Erythroblast (primary cell): ENCODE results near the gene KRTAP11-1.
A peak's percentile ranks its signal among the peaks of the same experiment; 100 is the strongest.

ENCODE experiments used
- DNase-seq, 2 experiments: peaks; one replicate each; lab custom pipeline; 2025; lab: John Stamatoyannopoulos, UW
- GATA1 ChIP-seq: IDR thresholded peaks from 2 replicates; pipeline ENCODE4 v1.6.1; 2011; ENCODE audit warnings: low read depth, mild to moderate bottlenecking, control low read depth, low read length, moderate library complexity
- POLR2A ChIP-seq: IDR thresholded peaks from 2 replicates; pipeline ENCODE4 v1.6.1; 2011; ENCODE audit warnings: mild to moderate bottlenecking, low read length

KRTAP11-1 gene, protein sequence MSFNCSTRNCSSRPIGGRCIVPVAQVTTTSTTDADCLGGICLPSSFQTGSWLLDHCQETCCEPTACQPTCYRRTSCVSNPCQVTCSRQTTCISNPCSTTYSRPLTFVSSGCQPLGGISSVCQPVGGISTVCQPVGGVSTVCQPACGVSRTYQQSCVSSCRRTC

DNA sequence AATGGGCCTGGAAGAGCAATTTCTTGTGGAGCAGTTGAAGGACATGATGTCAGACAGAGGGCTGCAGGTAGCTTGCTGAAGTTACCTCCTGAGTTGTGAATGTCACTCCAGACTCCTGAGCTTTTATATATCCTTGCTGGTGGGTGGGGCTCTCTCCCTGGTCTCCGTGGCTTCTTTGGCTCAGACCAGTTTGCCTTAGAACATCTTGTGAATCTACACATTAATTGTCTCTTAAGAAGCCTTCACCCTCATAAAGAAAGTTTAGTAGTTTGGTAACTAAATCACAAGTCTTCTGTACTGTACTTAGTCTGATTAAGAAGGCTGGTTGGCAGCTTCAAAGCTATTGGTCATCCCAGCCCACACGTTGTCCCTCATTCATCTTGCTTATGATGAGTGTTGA is at the start of gene KRTAP11-1:
Gene KRTAP11-1, minus strand, starts transcription at position 101 of the 400 bp plus-strand sequence. Its CDS starts 56 bp downstream, at position 45.
- TF ChIP-seq POLR2A (no peak), GATA1 (no peak)
- DNase-seq, result no peak

DNA sequence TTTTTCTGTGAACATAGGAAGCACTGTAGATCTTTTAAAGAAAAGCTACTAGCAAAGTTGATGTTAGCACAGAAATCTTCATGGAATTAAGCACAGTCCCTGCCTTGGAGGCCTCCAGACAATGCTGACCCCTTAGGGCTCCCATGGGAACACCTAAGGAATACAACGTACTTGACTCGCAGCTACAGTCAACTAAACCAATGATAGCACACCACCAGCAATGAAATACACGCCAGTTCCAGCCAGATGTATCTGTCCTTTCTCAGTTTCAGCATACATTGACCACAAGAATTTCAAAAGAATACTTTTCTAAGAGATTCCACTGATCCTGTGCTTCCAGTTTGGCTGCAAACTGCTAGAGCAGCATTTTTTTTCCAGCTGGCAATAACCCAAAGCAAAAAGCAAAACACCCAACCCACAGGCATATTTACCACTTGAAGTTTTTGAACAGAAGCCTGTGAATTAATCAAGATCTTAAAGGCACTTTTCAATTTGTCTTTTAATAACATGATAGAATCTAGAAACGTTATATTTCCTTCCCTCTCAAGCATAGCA is 42.8 kb upstream of the KRTAP11-1 start:
- TF ChIP-seq POLR2A (no peak), GATA1 (no peak)
- no peak for DNase-seq

DNA sequence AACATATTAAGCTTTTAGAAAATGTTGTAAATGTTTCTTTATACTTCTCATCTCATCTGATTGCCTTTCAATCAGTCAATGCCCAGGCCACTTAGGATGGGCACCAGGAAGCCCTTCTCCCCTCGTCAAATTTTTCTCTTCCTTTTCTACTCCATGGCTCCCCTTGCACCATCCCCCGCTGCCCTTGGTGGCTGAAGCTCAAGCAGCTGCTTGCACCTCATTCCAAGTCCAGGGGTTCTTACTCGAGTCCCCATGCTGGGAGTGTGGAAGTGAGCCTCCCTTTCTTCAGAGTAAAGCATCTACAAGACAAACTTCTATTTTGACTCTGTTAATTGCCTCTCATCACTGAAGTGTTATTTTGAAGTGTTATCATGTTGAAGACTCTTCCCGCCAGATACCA is 39.7 kb upstream of the KRTAP11-1 start:
- TF ChIP-seq GATA1, result no peak
- TF ChIP-seq POLR2A, result no peak
- DNase-seq, result no peak

DNA sequence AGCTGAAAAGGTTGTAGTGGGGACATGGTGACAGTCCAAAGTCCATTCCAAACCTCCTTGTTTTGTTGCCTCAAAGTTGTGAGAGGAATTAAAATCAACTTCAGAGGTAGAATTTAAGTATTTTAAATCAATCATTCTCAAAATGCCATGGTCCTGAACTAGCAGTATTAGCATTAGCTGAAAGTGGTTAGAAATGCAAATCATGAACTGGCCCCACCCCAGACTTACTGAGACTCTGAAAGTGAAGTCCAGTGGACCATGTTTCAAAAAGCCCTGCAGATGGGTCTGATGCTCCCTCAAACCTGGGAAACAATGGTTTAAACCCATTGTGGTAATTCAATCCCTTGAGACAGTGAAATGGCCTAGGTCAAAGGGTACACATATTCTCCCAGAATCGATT is 36.2 kb upstream of the KRTAP11-1 start:
- no peak for DNase-seq
- TF ChIP-seq POLR2A, result no peak
- TF ChIP-seq GATA1, result no peak

DNA sequence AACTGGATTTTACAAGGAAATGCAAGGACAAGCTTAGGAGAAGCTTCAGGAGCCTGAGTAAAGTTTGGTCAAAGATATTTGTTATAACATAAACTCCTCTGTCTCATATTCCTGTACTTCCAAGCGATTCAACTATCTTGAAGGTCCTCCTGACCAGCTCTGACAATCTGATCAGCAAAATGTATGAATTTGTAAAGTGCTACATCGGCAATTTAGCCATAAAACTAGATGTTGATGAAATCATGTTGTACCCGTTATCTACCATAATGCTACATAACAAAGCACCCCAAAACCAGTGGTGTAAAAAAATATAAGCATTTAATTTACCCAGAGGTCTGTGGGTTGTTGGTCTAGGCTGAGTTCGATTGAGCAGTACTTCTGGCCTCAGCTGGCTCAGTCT is 19.5 kb upstream of the KRTAP11-1 start:
- DNase-seq, result no peak
- TF ChIP-seq GATA1 (no peak), POLR2A (no peak)

DNA sequence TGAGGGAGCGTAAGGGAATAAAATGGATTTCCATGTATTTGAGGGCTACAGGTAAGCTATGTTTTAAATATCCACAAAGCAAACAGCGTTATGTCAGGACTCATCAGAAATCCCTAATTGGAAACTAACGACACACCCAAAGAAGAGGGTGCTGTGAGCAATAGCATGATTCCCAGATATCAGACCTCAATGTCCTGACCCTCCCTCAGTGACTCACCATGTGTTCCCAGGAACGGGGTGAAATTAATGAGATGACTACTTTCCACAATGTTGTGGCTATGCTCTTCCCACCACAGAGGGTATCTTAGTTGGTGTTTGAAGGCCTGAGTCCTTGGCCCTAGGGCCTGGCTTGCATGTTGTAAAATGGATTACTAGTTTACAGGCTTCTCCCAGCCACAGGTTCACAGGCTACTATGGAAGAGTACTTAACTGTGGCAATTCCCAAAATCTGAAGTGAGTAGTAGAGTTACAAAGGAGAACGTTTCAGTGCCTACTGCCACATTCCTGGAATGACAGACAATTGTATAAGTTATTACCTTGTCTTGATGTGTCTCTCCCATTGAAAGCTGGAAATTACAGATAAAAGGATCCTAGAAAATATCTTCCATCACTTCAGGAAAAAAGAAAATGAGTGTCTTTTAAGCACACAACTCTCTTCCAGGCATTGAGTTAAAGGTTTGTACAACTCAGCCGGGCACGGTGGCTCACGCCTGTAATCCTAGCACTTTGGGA is 1.7 kb upstream of the KRTAP11-1 start:
- DNase-seq, result no peak
- TF ChIP-seq POLR2A (no peak), GATA1 (no peak)

DNA sequence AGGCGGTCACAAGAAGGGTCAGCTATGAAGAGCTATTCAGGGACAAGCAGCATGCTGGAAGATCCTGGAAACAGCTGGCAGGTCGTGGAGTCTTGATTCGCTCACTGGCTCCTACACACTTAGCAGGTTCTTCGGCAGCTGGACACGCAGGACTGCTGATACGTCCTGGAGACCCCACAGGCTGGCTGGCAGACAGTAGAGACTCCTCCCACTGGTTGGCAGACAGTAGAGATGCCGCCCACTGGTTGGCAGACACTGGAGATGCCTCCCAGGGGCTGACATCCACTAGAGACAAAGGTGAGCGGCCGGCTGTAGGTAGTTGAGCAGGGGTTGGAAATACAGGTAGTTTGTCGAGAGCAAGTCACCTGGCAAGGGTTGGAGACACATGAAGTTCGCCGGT is 466 bp downstream of the KRTAP11-1 start:
- no peak for DNase-seq
- TF ChIP-seq POLR2A, result no peak
- TF ChIP-seq GATA1, result no peak

DNA sequence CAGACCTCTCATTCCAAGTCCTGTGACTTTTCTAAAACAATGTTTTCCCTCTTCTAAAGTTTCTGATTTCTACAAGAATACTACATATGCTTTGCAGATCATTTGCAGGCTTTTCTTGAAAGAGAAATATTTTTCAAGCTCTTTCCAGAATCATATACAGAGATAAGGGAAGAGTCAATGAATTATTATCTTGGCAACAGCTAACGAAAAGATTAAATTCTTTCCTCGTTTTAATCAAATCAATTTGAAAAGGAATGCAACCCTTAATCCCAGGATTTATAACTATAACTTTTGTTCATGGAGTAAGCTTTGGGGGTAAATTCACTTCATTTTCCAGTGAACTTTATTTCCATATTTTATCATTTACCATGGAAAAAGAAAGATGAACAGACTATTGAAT is 6.9 kb downstream of the KRTAP11-1 start:
- DNase-seq, result no peak
- TF ChIP-seq GATA1, result no peak
- no peak for TF ChIP-seq POLR2A

DNA sequence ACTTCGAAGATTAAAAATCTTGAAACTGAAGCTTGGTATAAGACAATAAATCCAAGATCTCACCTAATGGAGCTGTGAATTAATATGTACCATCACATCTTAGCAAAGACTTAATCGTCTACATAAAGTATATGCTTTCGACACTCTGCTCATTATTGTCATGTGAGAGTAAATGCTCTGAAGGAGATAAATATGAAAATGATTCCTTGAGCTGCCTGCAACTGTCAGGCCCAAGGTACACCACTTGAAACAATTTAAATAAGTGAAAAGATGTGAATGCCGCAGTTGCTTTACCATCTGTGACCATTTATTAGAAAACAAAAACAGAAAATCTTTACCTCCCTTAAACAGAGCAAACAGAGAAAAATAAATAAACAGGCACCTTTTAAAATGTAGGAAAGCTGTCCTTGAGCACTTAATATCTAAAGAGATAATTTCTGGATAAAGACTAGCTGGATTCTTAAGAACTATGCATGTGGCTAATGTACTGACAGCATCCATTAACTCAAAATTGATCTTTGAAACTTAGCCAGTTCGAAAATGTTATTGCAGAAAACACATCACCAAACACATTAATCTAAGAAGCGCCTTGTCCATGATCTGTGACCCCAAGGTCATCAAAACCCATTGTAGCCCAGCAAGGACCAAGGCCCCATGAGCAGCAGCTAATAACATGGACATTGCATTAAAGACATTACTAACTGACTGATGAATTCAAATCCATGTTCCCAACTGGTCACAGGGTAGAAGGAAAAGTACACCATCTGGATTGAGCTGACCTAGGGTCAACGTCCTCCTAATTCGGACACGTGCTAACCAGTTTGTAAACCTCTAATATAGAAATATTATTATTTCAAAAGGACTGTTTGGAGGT is 33.5 kb downstream of the KRTAP11-1 start:
- no peak for DNase-seq
- no peak for TF ChIP-seq GATA1
- no peak for TF ChIP-seq POLR2A

DNA sequence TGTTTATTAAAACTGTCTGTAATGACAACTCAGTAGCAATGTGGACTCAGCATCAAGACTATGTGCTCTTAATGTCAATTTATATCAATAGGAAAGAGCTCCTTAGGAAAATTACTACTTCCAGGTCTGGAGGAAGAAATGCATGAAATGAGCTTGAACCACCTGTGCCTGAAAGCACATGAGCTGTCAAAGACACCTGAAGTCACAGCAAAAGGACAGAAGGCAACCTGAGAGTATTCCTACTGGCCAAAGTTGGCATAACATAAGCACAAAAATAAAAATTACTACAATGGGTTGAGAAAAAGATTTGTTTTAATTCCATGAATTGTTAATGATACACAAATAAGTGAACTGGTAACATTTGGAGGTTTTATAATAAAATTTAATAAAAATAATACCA is 38.4 kb downstream of the KRTAP11-1 start:
- DNase-seq, result no peak
- TF ChIP-seq POLR2A, result no peak

DNA sequence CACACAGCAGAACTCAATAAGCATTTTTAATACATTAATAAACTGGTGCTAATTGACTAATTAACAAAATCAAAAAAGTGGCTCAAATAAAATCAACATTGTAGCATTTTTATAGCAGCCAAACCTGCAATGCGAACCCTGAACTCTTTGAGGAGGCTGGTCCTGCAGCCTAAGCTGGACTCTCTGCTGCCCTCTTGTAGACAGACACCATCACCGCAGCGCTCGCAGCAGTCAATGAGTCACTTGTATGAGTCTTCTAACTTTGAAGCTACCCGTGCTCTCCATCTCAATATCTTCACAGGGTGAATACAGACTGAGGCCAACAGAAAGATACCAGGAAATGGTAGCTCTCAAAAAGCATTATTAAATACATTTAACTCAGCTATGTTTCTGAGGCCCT is 42.1 kb downstream of the KRTAP11-1 start:
- peak; percentile 2 to 12 for DNase-seq

DNA sequence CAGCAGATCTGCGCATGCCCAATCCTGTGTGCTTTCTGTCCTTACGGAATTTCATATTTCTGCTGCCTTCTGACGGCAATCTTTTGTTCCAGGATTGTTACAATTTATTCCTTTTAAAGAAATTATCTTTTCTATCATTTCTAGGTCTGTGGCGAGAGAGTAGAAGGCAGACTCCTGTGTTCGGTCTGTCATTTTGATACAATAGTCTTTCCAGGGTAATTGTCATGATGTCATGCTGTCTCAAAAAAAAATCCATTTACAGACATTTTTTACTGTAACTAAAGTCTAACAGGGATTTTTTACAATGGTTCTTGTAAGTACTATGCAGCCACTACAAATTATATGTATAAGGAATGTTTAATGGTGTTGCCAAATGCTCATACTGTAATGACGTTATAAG is 42.8 kb downstream of the KRTAP11-1 start:
- DNase-seq, result no peak
- TF ChIP-seq POLR2A (no peak), GATA1 (no peak)

More for the DNA sequence above, 42.1 kb downstream of the KRTAP11-1 start:
- no peak for TF ChIP-seq POLR2A
- TF ChIP-seq GATA1, result no peak

DNA sequence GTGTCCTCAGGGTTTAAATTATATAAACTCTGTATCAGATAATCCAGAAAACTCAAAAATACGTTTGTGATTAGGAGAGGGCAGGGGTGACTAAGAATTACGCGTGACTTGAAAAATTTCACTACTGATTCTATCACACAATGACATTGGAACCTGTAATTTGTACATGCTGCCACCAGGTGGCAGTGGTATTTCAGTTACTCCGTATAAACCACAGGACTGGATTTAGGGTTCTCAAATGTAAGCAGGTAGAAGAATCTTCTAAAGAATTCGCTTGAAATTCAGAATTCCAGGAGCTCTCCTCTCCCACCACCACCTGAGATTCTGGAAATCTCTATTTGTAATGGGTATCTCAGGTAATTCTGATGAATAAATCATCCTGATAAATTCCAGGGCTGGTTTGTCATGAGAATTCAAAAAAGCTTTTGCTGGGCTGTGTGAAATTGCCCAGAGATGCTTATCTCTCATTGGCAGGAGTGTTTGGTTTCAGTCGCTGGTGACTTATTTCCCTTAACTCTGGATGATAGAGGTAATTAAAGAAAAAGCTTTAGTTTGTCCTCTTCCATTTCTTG is 50.1 kb downstream of the KRTAP11-1 start:
- TF ChIP-seq POLR2A, result no peak
- TF ChIP-seq GATA1, result no peak
- peak; percentile 33 to 64 for DNase-seq
